ENCODE measurements around the gene NOS1AP.
"Not testable (repeated sequence)": the region's sequence is repeated elsewhere in the genome, so short reads cannot be mapped to it uniquely, and the experiment has no call there.

NOS1AP gene

GRCh38 chr1:162328512-162328911, 259.0 kb downstream of the NOS1AP start:
- no peak for DNase-seq (ENCODE audit: low spot score)

DNA sequence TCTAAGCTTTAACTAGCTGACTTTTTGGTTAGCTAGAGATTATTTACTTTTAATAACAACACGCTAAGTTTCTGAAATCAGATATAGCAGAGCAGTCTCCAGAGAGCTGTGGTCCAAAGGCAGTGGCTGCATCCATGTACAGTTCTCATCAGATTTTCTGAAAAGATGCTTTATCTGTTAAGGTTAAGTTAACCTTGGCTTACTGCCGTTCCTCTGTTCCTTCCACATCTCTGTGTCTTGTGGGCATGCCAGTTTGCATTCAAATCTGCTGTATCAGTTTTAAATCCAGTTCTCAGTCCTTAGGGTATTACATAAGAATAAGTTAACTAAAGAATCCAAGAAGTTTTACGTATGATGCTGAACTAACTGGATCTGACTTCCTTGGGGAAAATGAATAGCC, 260.3 kb downstream of the NOS1AP start:
- DNase-seq (ENCODE audit: low spot score): no peak

- DNase-seq (ENCODE audit: low spot score): no peak
Observed at GRCh38 chr1:162333991-162334390, 264.5 kb downstream of the NOS1AP start.

DNA sequence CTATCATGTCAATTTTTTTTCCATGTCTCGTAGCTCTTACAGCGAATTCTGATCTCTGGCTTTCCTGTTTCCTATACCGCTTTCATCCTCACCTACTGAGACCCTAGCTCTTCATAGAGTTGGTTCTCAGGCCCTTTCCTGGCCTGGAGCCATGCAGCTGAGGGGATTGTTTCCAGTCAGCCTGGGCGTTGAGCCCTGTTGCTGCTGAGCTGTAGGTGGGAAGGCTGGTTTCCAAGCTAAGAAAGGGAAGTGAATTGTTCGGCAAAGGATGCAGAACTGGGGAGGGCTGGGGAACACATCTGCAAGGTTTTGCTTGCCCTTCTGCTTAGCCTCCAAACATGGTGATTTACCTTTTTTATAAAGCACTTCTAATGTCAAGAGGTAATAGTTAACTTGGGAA, 265.6 kb downstream of the NOS1AP start:
- no peak for DNase-seq (ENCODE audit: low spot score)

- no peak for DNase-seq (ENCODE audit: low spot score)
Observed at GRCh38 chr1:162336621-162337285, 267.3 kb downstream of the NOS1AP start.

GRCh38 chr1:162342452-162342983, 273.0 kb downstream of the NOS1AP start:
- DNase-seq (ENCODE audit: low spot score): no peak

- DNase-seq (ENCODE audit: low spot score): no peak
Observed at GRCh38 chr1:162343470-162343869, 274.0 kb downstream of the NOS1AP start.

- DNase-seq (ENCODE audit: low spot score): peak; percentile 5
Observed at GRCh38 chr1:162347281-162347680, 277.8 kb downstream of the NOS1AP start.

- no peak for DNase-seq (ENCODE audit: low spot score)
Observed at GRCh38 chr1:162349635-162350330, 280.3 kb downstream of the NOS1AP start.

GRCh38 chr1:162351246-162351842, 281.9 kb downstream of the NOS1AP start:
- DNase-seq (ENCODE audit: low spot score): no peak

GRCh38 chr1:162351874-162352273, 282.4 kb downstream of the NOS1AP start:
- not testable (repeated sequence) for DNase-seq (ENCODE audit: low spot score)

DNA sequence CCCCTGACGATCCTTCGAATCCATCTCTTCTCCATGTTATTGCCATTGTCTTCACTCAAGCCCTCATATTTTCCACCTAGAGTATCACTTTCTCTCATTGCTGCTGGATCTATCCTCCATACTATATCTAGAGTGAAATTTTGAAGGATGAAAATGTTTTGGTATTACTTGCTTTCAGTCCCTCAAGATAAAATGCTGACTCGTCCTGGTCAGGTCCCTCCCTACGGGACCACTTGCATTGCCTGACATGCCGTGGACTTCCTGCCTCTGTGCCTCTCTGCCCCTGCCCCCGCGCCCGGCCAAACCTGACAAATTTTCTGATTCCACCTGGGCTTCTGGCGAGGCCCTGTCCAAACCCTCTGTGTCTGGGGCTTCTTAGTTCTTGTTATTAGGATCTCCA, 283.6 kb downstream of the NOS1AP start:
- DNase-seq (ENCODE audit: low spot score): no peak

- DNase-seq (ENCODE audit: low spot score): no peak
Observed at GRCh38 chr1:162353702-162354101, 284.2 kb downstream of the NOS1AP start.

DNA sequence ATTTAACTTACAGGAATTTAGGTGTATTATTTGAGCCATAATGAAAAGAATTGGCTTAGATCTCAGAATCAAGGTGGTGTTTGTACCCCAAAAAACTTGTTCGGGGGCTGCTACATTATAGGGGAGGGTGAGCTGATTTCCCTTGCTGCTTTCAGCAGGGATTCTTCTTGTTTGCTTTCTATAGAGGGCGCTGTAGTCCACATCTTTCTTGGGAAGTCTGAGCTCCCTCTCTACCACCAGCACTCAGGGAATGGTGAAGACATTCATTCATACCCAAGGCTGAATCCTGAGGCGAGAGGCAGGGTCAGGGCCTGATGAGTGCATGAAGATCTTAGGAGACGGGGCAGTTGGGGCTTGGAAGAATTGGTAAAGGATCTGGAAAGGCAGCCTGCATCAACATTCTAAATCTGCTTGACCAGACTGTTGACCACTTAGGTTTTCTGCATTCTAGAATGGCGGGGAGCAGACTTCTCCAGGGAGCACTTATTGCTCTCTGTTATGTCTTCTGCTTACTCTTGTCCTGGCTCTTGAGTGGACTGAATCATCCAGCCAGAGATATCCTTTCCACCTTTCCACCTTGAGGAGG, 288.3 kb downstream of the NOS1AP start:
- DNase-seq (ENCODE audit: low spot score): peak; percentile 27

DNA sequence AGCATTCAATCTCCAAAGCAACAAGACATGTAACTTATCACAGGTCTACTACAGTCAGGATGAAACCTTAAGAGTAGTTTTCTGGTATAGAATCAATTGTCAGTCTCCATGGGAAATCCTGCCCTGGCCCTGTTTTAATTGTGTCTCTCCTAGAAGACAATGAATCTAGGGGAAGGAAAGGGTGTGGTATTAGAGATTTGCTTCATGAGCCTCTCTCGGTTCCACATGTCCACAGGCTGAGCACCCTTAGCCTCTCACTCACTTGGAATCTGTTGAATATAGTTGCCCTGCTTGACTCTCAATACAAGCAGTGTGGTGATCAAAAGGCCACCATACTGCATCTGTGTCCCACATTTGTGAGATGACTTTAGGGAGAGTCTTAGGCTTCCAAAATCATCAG, 289.4 kb downstream of the NOS1AP start:
- DNase-seq (ENCODE audit: low spot score): no peak

DNA sequence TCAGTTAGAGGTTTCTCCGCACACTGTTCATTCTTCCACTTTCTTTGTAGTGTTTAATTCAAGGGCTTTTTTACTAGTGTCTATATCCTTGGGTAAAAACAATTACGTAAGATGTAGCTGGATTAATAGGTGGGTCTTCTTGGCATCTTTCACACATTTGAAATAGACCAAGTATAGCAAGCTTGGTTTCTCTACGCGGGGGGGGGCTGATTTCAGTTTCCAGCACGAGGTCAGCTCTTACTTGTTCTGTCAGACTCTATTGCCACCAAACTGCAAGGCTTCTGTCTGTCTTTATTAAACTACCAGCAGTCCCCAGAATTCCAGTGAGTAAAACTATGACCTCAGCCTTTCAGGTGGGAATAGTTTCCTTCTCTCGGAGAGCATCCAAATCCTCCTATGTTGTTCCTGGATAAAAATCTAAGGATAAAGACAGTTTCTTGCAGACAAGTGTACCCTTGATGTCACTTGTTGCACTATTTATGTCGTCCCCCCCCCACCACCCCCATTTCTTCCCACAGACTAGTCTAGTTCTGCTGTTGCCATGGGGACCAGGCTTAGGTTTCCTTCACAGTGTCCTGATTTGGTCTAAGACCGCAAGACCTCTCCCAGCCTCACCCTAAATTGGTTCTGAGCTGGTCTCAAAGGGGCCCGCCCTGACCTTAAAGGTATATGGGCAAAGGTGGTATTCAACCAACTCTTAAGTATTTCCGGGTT, 290.2 kb downstream of the NOS1AP start:
- DNase-seq (ENCODE audit: low spot score): no peak

- no peak for DNase-seq (ENCODE audit: low spot score)
Observed at GRCh38 chr1:162360237-162360873, 290.9 kb downstream of the NOS1AP start.

- no peak for DNase-seq (ENCODE audit: low spot score)
Observed at GRCh38 chr1:162360874-162361260, 291.4 kb downstream of the NOS1AP start.

- DNase-seq (ENCODE audit: low spot score): no peak
Observed at GRCh38 chr1:162361349-162361748, 291.9 kb downstream of the NOS1AP start.

DNA sequence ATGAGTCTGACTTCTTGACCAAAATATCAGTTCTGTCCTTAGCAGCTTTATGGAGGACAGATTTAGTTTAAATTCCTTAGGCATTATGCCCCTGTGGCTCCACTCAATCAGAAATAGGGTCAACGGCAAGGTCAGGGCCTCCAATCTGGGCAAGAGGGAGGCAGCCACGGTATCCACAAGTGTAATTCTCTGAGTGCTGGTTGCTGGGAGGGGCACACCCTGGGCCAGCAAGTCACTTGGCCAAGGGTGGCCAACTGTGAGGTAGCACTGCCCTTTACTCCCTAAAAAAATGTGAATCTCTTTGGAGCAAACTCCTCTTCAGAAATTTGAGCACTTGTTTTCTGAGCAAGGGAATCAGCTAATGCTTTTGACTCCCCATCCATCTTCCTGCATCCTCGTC, 294.3 kb downstream of the NOS1AP start:
- no peak for DNase-seq (ENCODE audit: low spot score)

DNA sequence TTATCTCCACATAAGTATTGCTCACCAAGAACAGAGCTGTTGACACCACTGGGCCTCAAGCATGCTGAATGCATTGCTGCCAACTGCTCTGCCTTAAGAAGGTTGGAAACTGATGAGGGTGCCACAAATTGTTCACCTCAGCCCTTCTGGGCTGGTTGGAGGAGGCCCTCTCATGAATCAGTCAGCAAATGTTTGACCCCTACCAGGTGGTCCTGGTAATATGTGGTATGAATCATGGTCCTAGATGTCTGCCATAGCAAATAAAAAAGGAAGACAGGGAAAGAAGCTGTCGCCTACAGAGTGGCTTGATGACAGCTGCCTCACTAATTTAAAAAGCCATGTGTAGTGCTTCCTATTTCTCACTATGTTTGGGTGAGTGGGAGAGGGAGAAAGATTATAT, 295.0 kb downstream of the NOS1AP start:
- DNase-seq (ENCODE audit: low spot score): no peak

Measured in SK-N-DZ (cell line).